HEK293 (cell line): ENCODE measurements around the gene EFCC1.
A peak's percentile ranks its signal among the peaks of the same experiment; 100 is the strongest.

Experiments used
- BCL11B ChIP-seq: fragments of 450-650 bp; formaldehyde crosslinking; IDR thresholded peaks from 2 replicates; pipeline ENCODE4 v1.5.1; 2016; ENCODE audit warnings: low read depth, missing biosample characterization, missing genetic modification characterization
- ELK4 ChIP-seq: IDR thresholded peaks from 2 replicates; pipeline ENCODE4 v1.6.1; 2011; ENCODE audit warnings: mild to moderate bottlenecking, low read depth, low read length, borderline replicate concordance
- HOXD13 ChIP-seq: sonication (generic); formaldehyde crosslinking; IDR thresholded peaks from 2 replicates; pipeline ENCODE4 v1.8.0; 2022; ENCODE audit warnings: missing genetic modification reagents, borderline replicate concordance
- KLF10 ChIP-seq: fragments of 450-650 bp; IDR thresholded peaks from 2 replicates; pipeline ENCODE4 v1.5.1; 2018; ENCODE audit warnings: missing biosample characterization, mild to moderate bottlenecking, missing genetic modification characterization
- MYNN ChIP-seq: fragments of 450-650 bp; formaldehyde crosslinking; IDR thresholded peaks from 2 replicates; pipeline ENCODE4 v1.5.1; 2016; ENCODE audit warnings: missing biosample characterization, missing genetic modification characterization, borderline replicate concordance
- PRDM1 ChIP-seq: fragments of 450-650 bp; formaldehyde crosslinking; IDR thresholded peaks from 2 replicates; pipeline ENCODE4; 2016; ENCODE audit warnings: missing biosample characterization, missing genetic modification characterization
- PRDM6 ChIP-seq: fragments of 450-650 bp; formaldehyde crosslinking; IDR thresholded peaks from 2 replicates; pipeline ENCODE4 v1.5.1; 2017; ENCODE audit warnings: missing biosample characterization, missing genetic modification characterization
- ZBTB48 ChIP-seq: fragments of 450-650 bp; formaldehyde crosslinking; IDR thresholded peaks from 2 replicates; pipeline ENCODE4 v1.5.1; 2016; ENCODE audit warnings: missing biosample characterization, missing genetic modification characterization
- ZBTB8A ChIP-seq: fragments of 450-650 bp; formaldehyde crosslinking; IDR thresholded peaks from 2 replicates; pipeline ENCODE4 v1.5.1; 2016; ENCODE audit warnings: missing biosample characterization, missing genetic modification characterization
- ZIC2 ChIP-seq: fragments of 450-650 bp; formaldehyde crosslinking; IDR thresholded peaks from 2 replicates; pipeline ENCODE4 v1.5.1; 2016; ENCODE audit warnings: missing biosample characterization, missing genetic modification characterization
- ZNF112 ChIP-seq: fragments of 450-650 bp; formaldehyde crosslinking; IDR thresholded peaks from 2 replicates; pipeline ENCODE4 v1.5.0; 2017; ENCODE audit warnings: missing biosample characterization, missing genetic modification characterization
- ZNF121 ChIP-seq: fragments of 450-650 bp; formaldehyde crosslinking; IDR thresholded peaks from 2 replicates; pipeline ENCODE4 v1.5.1; 2016; ENCODE audit warnings: missing biosample characterization, missing genetic modification characterization
- ZNF140 ChIP-seq: fragments of 450-650 bp; formaldehyde crosslinking; IDR thresholded peaks from 2 replicates; pipeline ENCODE4 v1.5.1; 2016; ENCODE audit warnings: missing biosample characterization, missing genetic modification characterization
- ZNF23 ChIP-seq: fragments of 450-650 bp; formaldehyde crosslinking; IDR thresholded peaks from 2 replicates; pipeline ENCODE4 v1.5.1; 2016; ENCODE audit warnings: missing biosample characterization, missing genetic modification characterization, borderline replicate concordance
- ZNF239 ChIP-seq: fragments of 450-650 bp; formaldehyde crosslinking; IDR thresholded peaks from 2 replicates; pipeline ENCODE4 v1.5.1; 2016; ENCODE audit warnings: missing biosample characterization, missing genetic modification characterization
- ZNF274 ChIP-seq, 2 experiments: fragments of 200-500 bp in 1 of 2; fragments of 450-650 bp in 1 of 2; sonication (Bioruptor generic) in 1 of 2; formaldehyde crosslinking in 1 of 2; IDR thresholded peaks; 2 replicates each; pipeline versions ENCODE4 v1.5.1 to v1.6.1; 2014 to 2016; ENCODE audit warnings: borderline replicate concordance in 1 of 2, inconsistent platforms in 1 of 2, low read length in 1 of 2, missing biosample characterization in 1 of 2, missing genetic modification characterization in 1 of 2
- ZNF391 ChIP-seq: fragments of 450-650 bp; formaldehyde crosslinking; IDR thresholded peaks from 2 replicates; pipeline ENCODE4 v1.5.1; 2016; ENCODE audit warnings: low read depth, missing biosample characterization, missing genetic modification characterization, borderline replicate concordance
- ZNF426 ChIP-seq: fragments of 450-650 bp; formaldehyde crosslinking; IDR thresholded peaks from 2 replicates; pipeline ENCODE4 v1.5.1; 2017; ENCODE audit warnings: missing biosample characterization, missing genetic modification characterization, mild to moderate bottlenecking, inconsistent platforms, moderate library complexity
- ZNF488 ChIP-seq: fragments of 450-650 bp; formaldehyde crosslinking; IDR thresholded peaks from 2 replicates; pipeline ENCODE4 v1.5.1; 2016; ENCODE audit warnings: missing biosample characterization, missing genetic modification characterization
- ZNF514 ChIP-seq: fragments of 450-650 bp; formaldehyde crosslinking; IDR thresholded peaks from 2 replicates; pipeline ENCODE4 v1.5.1; 2016; ENCODE audit warnings: missing biosample characterization, missing genetic modification characterization
- ZNF544 ChIP-seq: fragments of 450-650 bp; formaldehyde crosslinking; IDR thresholded peaks from 2 replicates; pipeline ENCODE4 v1.5.0; 2017; ENCODE audit warnings: missing biosample characterization, missing genetic modification characterization
- ZNF561 ChIP-seq: fragments of 450-650 bp; IDR thresholded peaks from 2 replicates; pipeline ENCODE4 v1.5.1; 2018; ENCODE audit warnings: missing biosample characterization, missing genetic modification characterization, borderline replicate concordance
- ZNF660 ChIP-seq: fragments of 450-650 bp; IDR thresholded peaks from 2 replicates; pipeline ENCODE4 v1.5.1; 2018; ENCODE audit warnings: missing biosample characterization, mild to moderate bottlenecking, missing genetic modification characterization
- ZNF776 ChIP-seq: fragments of 450-650 bp; formaldehyde crosslinking; IDR thresholded peaks from 2 replicates; pipeline ENCODE4 v1.5.0; 2017; ENCODE audit warnings: missing biosample characterization, missing genetic modification characterization, borderline replicate concordance
- ZNF792 ChIP-seq: fragments of 450-650 bp; formaldehyde crosslinking; IDR thresholded peaks from 2 replicates; pipeline ENCODE4 v1.5.1; 2016; ENCODE audit warnings: missing biosample characterization, missing genetic modification characterization
- TF ChIP-seq, protein P1 (sequence below): fragments of 450-650 bp; formaldehyde crosslinking; conservative IDR thresholded peaks from 2 replicates; pipeline ENCODE4 v1.5.1; 2016; ENCODE audit warnings: low read depth, missing biosample characterization, missing genetic modification characterization

Gene EFCC1

GRCh38 chr3:129026728-129027543, 25.8 kb downstream of the EFCC1 start (continued):
- no peak for TF ChIP-seq ZNF426 (tag by site-specific recombination)
- TF ChIP-seq ZNF121, result no peak
- TF ChIP-seq ZNF514 (tag by site-specific recombination), result no peak
- no peak for TF ChIP-seq BCL11B
- TF ChIP-seq KLF10 (tag by site-specific recombination), result no peak; the same call in 1 of the 2 replicates
- TF ChIP-seq ZNF274 (IDR thresholded peaks at IDR 0.05; ENCODE audit: low read length), result no peak
- TF ChIP-seq ZNF274 (tag by site-specific recombination; IDR thresholded peaks at IDR 0.05; ENCODE audit: borderline replicate concordance), result no peak
- TF ChIP-seq ZNF660, result 0 out of 2 replicates have a peak, but pooled peaks have one; percentile 31
- TF ChIP-seq ZNF544 (tag by site-specific recombination), result no peak
- peak; percentile 78; the same call in 1 of the 2 replicates for TF ChIP-seq ZNF561 (tag by site-specific recombination)
- TF ChIP-seq ELK4, result peak; percentile 84; the same call in 1 of the 2 replicates
- no peak for TF ChIP-seq HOXD13 (CRISPR knock-in tag)
- TF ChIP-seq ZIC2, result peak; percentile 94
- TF ChIP-seq ZNF792 (tag by site-specific recombination), result no peak
- TF ChIP-seq ZNF776 (tag by site-specific recombination), result no peak
- no peak for TF ChIP-seq ZNF488
- no peak for TF ChIP-seq ZNF112 (tag by site-specific recombination)
- no peak for TF ChIP-seq MYNN
- no peak for TF ChIP-seq ZNF140 (tag by site-specific recombination)
- no peak for TF ChIP-seq PRDM1
- TF ChIP-seq PRDM6 (tag by site-specific recombination), result no peak
- TF ChIP-seq ZNF23 (tag by site-specific recombination), result no peak
- TF ChIP-seq, protein P1, sequence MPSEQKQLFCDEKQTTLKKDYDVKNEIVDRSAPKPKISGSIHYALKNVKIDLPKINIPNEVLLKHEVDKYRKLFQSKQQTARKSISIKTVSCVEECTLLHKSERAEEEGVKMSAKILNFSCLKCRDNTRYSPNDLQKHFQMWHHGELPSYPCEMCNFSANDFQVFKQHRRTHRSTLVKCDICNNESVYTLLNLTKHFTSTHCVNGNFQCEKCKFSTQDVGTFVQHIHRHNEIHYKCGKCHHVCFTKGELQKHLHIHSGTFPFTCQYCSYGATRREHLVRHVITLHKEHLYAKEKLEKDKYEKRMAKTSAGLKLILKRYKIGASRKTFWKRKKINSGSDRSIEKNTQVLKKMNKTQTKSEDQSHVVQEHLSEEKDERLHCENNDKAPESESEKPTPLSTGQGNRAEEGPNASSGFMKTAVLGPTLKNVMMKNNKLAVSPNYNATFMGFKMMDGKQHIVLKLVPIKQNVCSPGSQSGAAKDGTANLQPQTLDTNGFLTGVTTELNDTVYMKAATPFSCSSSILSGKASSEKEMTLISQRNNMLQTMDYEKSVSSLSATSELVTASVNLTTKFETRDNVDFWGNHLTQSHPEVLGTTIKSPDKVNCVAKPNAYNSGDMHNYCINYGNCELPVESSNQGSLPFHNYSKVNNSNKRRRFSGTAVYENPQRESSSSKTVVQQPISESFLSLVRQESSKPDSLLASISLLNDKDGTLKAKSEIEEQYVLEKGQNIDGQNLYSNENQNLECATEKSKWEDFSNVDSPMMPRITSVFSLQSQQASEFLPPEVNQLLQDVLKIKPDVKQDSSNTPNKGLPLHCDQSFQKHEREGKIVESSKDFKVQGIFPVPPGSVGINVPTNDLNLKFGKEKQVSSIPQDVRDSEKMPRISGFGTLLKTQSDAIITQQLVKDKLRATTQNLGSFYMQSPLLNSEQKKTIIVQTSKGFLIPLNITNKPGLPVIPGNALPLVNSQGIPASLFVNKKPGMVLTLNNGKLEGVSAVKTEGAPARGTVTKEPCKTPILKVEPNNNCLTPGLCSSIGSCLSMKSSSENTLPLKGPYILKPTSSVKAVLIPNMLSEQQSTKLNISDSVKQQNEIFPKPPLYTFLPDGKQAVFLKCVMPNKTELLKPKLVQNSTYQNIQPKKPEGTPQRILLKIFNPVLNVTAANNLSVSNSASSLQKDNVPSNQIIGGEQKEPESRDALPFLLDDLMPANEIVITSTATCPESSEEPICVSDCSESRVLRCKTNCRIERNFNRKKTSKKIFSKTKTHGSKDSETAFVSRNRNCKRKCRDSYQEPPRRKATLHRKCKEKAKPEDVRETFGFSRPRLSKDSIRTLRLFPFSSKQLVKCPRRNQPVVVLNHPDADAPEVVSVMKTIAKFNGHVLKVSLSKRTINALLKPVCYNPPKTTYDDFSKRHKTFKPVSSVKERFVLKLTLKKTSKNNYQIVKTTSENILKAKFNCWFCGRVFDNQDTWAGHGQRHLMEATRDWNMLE, result no peak
- TF ChIP-seq ZNF239 (tag by site-specific recombination), result no peak
- TF ChIP-seq ZBTB48 (tag by site-specific recombination), result 0 out of 2 replicates have a peak, but pooled peaks have one; percentile 29
- TF ChIP-seq ZNF391 (tag by site-specific recombination), result no peak
- peak; percentile 75; the same call in 1 of the 2 replicates for TF ChIP-seq ZBTB8A
